Effector memory CD8-positive, alpha-beta T cell (primary cell): ENCODE measurements around the gene STK17A.
"Not testable (repeated sequence)": the region's sequence is repeated elsewhere in the genome, so short reads cannot be mapped to it uniquely, and the experiment has no call there.

Experiments
- ATAC-seq: fragments of 150-1000 bp; cut with Tn5 transposase; replicated peaks from 2 replicates; pipeline ENCODE4 v1.10.0; 2021; ENCODE audit warnings: mild to moderate bottlenecking, moderate library complexity
- DNase-seq, 3 experiments: peaks; one replicate each; pipeline ENCODE4 v3.0.0; 2021
- H3K27ac Mint-ChIP-seq, 2 donors: one replicate each; pipeline ENCODE4 v1.8.0; 2022; ENCODE audit warnings: mild to moderate bottlenecking in 2 of 2, mixed read lengths in 2 of 2, moderate library complexity in 2 of 2
- H3K27me3 Mint-ChIP-seq, 2 donors: one replicate each; pipeline ENCODE4 v1.8.0; 2022; ENCODE audit warnings: mixed read lengths in 2 of 2
- H3K36me3 Mint-ChIP-seq: one replicate; pipeline ENCODE4 v1.8.0; 2022; ENCODE audit warnings: mild to moderate bottlenecking, moderate library complexity, mixed read lengths; ENCODE audit not compliant: insufficient read depth
- H3K4me1 Mint-ChIP-seq, 2 donors: one replicate each; pipeline ENCODE4 v1.8.0; 2022; ENCODE audit warnings: low read depth in 2 of 2, mixed read lengths in 2 of 2
- H3K4me3 Mint-ChIP-seq, 2 donors: one replicate each; pipeline ENCODE4 v1.8.0; 2022; ENCODE audit warnings: mild to moderate bottlenecking in 2 of 2, mixed read lengths in 2 of 2, moderate library complexity in 2 of 2
- H3K9me3 Mint-ChIP-seq, 2 donors: one replicate each; pipeline ENCODE4 v1.8.0; 2022; ENCODE audit warnings: mixed read lengths in 2 of 2

The STK17A gene

GRCh38 chr7:43666938-43667337 is 84.0 kb downstream of the STK17A start:
- Mint-ChIP-seq H3K36me3 (no peaks in the 10 kb centered on the region), H3K4me1 (peaks cover 25 to 44% of the 10 kb centered on the region in 2 donors), H3K27me3 (no peaks in the 10 kb centered on the region), H3K4me3 (no peak overlapping the region), H3K9me3 (no peaks in the 10 kb centered on the region), H3K27ac (peak overlapping the region in 1 of 2 donors; percentile 44)
- DNase-seq (no peak), ATAC-seq (no peak)

GRCh38 chr7:43668035-43668434 is 85.1 kb downstream of the STK17A start:
- Mint-ChIP-seq H3K27ac (no peak overlapping the region), H3K9me3 (no peaks in the 10 kb centered on the region), H3K4me1 (peaks cover 31 to 50% of the 10 kb centered on the region in 2 donors), H3K36me3 (peaks cover 3% of the 10 kb centered on the region), H3K4me3 (no peak overlapping the region), H3K27me3 (no peaks in the 10 kb centered on the region)
- ATAC-seq (no peak), DNase-seq (no peak)

- ATAC-seq (peak; percentile 79), DNase-seq (peak; percentile 51 to 59 (median 54))
- peaks cover 3% of the 10 kb centered on the region for H3K36me3 Mint-ChIP-seq
- H3K27ac Mint-ChIP-seq: peak overlapping the region; percentile 87 to 91
- peaks cover 33 to 63% of the 10 kb centered on the region in 2 donors for H3K4me1 Mint-ChIP-seq
- H3K27me3 Mint-ChIP-seq: no peaks in the 10 kb centered on the region
- H3K9me3 Mint-ChIP-seq: no peaks in the 10 kb centered on the region
- H3K4me3 Mint-ChIP-seq: peak overlapping the region; percentile 69 to 72
These were observed 86.6 kb downstream of the STK17A start for GRCh38 chr7:43669286-43670081.

- Mint-ChIP-seq H3K27me3 (no peaks in the 10 kb centered on the region), H3K4me1 (peaks cover 35 to 55% of the 10 kb centered on the region in 2 donors), H3K4me3 (no peak overlapping the region), H3K9me3 (no peaks in the 10 kb centered on the region), H3K36me3 (peaks cover 3% of the 10 kb centered on the region), H3K27ac (peak overlapping the region in 1 of 2 donors; percentile 6)
- no peak for ATAC-seq
- DNase-seq: no peak
These were observed 88.6 kb downstream of the STK17A start for GRCh38 chr7:43671521-43671920.

- ATAC-seq, H3K4me3 Mint-ChIP-seq, DNase-seq, H3K9me3 Mint-ChIP-seq, H3K27me3 Mint-ChIP-seq, H3K27ac Mint-ChIP-seq, H3K36me3 Mint-ChIP-seq: not testable (repeated sequence)
- peaks cover 39 to 59% of the 10 kb centered on the region in 2 donors for H3K4me1 Mint-ChIP-seq
These were observed 90.5 kb downstream of the STK17A start for GRCh38 chr7:43673243-43673976.

- H3K9me3 Mint-ChIP-seq: no peaks in the 10 kb centered on the region
- no peaks in the 10 kb centered on the region for H3K27me3 Mint-ChIP-seq
- no peak for DNase-seq
- H3K4me3 Mint-ChIP-seq: no peak overlapping the region
- ATAC-seq: no peak
- peak overlapping the region in 1 of 2 donors; percentile 49 for H3K27ac Mint-ChIP-seq
- H3K4me1 Mint-ChIP-seq: peaks cover 38 to 58% of the 10 kb centered on the region in 2 donors
- peaks cover 6% of the 10 kb centered on the region for H3K36me3 Mint-ChIP-seq
These were observed 91.9 kb downstream of the STK17A start for GRCh38 chr7:43674559-43675436.
